Neural progenitor cell (in vitro differentiated cells): ENCODE measurements around the gene RAMACL.

Experiments
- EZH2 ChIP-seq: fragments of 200-600 bp; sonication (generic); IDR thresholded peaks from 2 replicates; pipeline ENCODE4 v1.6.1; 2017; ENCODE audit warnings: antibody characterized with exemption, mild to moderate bottlenecking, moderate library complexity
- EZH2phosphoT487 ChIP-seq: fragments of 200-600 bp; sonication (generic); IDR thresholded peaks from 2 replicates; pipeline ENCODE4 v1.6.1; 2017; ENCODE audit warnings: antibody characterized with exemption
- TF ChIP-seq, protein P1 (sequence below): fragments of 200-600 bp; sonication (generic); IDR thresholded peaks from 2 replicates; pipeline ENCODE4 v1.5.1; 2017; ENCODE audit warnings: antibody characterized with exemption, mild to moderate bottlenecking

DNA sequence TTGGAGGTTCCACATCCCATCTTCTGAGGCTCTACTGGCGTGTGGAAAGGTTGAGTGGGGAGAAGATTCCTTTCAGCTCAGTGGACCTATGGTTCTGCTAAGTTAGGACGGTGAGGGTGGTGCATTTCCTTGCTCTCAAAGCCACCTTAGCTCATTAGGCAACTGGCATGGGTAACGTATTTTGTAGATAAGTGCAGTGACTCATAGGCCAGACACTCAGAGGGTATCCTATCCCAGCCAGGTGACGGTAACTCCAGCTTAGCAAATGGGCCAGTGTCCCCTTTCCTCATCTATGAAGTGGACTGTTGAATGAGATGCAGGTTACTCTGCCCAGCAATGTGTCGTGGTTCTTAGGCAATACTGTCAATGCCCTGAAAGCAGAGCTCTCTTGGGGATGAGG is 36.8 kb upstream of the RAMACL start:
- TF ChIP-seq, protein P1, sequence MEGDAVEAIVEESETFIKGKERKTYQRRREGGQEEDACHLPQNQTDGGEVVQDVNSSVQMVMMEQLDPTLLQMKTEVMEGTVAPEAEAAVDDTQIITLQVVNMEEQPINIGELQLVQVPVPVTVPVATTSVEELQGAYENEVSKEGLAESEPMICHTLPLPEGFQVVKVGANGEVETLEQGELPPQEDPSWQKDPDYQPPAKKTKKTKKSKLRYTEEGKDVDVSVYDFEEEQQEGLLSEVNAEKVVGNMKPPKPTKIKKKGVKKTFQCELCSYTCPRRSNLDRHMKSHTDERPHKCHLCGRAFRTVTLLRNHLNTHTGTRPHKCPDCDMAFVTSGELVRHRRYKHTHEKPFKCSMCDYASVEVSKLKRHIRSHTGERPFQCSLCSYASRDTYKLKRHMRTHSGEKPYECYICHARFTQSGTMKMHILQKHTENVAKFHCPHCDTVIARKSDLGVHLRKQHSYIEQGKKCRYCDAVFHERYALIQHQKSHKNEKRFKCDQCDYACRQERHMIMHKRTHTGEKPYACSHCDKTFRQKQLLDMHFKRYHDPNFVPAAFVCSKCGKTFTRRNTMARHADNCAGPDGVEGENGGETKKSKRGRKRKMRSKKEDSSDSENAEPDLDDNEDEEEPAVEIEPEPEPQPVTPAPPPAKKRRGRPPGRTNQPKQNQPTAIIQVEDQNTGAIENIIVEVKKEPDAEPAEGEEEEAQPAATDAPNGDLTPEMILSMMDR: no peak
- TF ChIP-seq EZH2 (no peak), EZH2phosphoT487 (no peak)
